HCEC 1CT (cell line): ENCODE measurements around the gene ZFYVE21.
A peak's percentile ranks its signal among the peaks of the same experiment; 100 is the strongest.

Source experiments
- DNase-seq: peaks from one replicate; pipeline ENCODE4 v3.0.0-alpha.2; 2017

The ZFYVE21 gene

DNA sequence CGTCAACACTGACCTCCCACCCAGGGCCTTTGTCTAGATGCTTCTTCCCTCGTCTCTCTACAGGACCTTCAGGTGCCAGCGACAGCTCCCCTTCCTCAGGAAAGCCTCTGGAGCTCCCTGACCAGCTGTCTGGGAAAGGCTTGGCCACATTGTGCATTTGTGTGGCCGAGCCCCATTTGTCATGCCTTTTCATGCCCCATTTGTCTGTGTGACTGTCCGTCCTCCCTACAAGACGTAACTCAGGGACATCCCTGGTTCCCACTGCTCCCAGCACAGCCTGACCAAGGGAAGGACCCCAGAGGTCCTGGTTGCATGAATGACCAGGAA is 23.8 kb downstream of the ZFYVE21 start:
- no peak for DNase-seq

DNA sequence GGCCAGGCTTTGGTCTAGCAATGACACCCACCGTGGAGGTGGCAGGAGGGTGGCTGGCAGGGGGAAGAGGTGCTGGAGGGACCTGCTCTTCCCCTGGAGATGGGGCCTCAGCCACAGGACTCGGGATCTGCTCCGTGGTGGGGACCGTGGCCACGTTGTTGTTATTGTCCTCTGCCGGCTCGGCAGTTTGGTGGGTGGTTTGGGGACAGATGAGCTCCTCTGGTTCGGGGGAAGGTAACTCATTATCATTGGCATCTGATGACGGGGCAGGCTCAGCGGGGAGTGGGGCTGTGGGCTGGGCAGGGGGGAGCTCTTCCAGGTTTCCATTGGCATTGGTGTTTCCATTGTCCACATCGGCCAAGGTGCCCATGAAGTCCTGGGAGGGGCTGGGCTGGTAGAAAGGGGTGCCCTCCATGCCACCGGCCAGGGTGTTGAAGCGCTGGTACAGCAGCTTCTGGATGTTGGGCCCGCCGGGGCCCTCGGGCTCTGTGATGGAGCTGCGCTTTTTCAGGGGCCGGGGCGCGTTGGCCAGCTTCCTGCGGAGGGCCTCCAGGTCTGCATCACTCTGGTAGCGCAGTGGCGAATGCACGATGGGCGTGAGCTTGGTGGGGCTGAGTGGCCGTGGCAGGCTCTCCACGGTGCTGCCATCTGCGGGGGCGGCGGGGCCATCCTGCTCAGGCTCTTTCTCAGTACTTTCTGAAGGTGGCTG is 24.3 kb downstream of the ZFYVE21 start:
- DNase-seq: no peak

DNA sequence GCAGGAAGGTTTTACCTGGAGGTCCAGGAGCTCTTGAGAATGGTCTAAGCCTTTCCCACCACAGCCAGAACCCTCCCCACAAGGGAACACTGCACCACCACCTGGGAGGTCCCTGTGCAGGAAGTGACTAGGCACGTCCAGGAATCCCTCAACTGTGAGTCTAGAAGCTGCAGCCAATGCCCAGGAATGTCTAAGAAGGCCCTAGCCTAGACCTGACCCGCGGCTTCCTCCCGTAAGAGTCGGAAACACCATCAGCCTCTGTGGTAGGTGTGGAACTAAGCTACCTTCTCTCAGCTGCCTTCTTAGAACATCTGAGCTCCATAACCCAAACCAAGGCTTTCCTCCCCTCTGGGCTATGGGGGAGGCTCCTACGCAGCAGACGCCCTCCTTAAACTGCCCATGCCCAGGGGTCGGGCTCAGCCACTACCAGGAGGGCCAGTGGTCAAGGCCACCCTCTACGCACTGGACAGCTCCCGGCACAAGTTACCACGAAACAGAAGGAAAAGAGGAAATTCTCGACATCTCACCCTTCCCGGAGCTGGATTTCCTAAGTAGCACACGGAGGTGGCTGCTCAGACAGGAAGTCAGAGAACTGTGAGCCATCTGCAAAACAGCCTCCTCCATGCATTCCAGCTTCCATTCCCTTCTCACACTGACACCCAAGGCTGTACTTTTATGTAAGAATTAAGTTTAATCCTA is 25.5 kb downstream of the ZFYVE21 start:
- DNase-seq: no peak

DNA sequence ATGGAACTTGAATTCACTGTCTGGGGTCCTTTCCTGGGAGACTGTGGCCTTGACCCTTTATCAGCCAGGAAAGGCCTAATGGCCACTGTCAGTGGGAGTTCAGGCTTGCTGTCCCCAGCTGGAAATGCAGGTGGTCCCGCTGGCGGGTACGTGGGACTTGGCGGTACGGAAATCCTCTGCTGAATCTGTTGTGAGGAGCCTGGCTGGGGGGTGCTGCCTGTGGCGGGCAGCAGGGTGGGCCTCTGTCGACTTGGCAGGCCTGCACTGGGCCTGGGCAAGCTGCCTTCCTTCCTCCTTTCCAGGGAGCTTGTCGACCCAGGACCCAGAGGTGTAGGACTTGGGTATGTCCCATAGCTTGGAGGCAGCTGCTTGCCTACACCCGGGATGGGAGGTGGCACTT is 26.3 kb downstream of the ZFYVE21 start:
- no peak for DNase-seq

DNA sequence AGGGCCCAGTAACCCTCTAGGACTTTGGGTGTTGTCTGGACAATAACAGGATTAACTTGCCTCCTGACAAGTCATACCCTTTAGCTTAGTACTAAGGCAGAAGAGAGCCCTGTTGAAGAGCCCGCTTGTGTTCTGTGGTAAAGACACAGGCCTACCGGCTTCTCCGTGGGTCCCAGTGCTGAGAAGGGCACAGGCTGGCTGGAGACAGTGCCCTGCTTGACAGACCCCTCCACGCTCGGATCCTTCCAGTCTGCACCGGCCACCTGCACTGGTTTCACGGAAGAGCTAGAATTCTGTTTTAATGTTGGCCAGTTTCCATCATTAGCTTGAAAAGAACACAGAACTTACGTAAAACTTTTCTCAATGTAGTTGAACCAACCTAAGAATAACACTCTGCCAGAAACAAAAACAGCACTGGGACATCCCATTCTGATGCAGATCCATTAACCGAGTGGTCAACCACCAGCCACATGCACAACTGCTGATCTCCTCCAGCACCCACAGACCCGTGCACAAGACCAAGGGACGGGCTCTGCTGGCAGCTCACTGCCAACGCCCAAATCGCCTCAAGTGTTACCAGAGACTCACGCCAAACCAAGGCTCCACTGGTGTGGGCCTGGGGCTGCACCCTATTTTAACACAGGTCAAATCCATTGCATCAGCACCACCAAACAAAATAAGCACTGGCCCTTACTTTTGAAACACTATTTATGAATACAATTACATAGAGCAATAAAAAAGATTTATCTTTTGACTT is 27.1 kb downstream of the ZFYVE21 start:
- DNase-seq: no peak

DNA sequence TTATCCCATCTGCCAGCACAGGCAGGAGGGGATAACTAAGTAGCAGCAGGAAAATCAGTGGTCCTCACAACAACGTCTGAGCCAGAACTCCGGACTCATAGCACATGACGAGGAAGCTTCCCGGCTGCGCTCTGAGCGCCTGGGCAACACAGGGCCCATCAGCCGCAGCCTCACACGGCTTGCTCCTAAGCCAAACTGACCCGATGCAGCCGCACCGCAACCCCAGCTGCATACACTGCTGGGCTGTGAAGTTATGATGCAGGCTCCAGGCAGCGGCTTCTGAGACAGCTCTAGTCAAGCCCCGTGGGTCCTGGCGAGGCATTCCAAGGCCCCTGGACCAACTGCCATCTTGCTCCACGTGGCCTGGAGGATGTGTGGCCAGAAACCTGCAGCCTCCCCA is 28.1 kb downstream of the ZFYVE21 start:
- DNase-seq: no peak

DNA sequence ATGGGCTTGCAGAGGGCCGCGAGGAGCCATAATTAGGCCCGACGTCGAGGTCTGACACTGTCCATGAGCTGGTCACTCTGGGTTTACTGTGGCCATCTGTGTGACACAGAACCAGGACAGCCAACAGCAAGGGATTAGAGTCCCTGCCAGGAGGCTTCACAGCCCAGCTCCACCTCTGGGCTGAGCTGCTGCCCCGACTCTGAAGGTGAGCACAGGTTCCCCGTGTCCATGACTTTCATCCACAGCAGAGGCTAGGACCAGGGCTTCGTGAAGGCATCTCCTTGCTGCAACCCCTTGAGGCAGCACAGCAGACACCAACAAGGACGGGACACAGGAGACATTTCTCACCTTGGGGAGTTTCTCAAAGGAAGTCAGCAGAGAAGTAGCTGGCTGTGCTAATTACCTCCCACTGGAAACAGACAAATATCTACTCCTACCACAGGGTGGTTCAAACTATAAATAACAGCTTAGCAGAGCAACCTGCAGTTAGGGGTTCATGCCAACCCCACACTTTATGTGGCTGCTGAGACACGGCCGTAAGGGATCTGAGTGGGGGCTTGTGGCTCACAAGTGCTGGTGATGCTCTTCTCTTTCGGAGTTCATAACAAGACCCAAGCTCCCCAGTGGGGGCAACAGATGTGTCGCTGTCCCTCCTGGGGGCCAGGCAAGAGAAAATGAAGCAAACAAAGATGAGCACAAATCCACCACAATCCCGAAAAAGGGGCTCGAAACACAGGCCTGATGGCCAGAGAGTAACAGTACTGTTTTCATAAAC is 29.2 kb downstream of the ZFYVE21 start:
- no peak for DNase-seq

DNA sequence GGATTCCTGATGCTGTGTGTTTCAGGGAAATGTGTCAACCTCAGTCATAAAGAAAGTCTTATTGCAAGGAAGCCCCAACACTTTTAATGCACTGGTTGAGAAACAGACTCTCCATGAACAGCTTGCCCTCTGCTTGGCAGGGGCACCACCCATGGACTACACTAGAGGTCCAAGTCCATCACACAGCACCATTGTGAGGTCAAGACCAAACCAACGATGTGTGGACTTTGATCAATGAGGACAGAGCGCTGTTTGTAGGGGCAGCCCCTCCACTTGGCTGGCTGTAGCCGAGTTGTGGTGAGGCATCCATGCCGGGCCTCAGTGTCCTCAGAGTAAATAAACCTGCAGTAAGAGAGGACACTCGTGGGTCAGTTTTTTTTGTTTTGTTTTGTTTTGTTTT is 29.8 kb downstream of the ZFYVE21 start:
- no peak for DNase-seq

DNA sequence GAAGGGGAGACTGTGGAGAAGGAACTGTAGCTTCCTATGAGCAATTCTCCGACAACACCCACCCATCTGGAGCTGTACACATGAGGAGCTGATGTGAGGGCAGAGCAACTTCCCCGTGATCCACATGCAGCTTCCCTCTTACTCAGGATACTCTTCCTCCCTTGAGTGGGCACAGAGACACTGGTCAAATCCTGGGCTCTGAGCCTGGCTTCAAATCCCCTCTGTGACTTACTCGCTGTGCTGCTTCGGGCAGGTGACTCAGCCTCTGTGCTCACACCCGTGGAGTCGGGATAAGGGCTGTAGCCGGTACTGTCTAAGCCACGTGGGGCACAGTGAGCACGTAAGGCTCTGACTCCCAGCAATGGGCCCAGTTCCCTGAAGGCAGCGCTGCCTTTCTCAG is 31.1 kb downstream of the ZFYVE21 start:
- DNase-seq: peak; percentile 25

DNA sequence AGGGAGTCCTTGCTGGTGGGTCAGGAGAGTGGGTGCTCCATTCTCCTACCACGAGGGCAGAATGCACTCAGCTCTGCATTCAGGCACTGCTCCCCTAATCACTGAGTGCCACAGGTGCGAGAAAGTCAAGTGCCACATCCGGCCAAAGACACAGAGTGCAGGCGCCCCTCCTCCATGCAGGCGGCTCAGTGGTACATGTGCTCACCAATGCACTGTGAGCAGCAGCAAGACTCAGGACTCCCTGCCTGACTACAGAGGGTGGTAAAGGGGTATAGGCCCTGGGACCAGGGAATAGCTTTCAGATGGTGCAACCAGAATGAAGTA is 32.9 kb downstream of the ZFYVE21 start:
- no peak for DNase-seq

DNA sequence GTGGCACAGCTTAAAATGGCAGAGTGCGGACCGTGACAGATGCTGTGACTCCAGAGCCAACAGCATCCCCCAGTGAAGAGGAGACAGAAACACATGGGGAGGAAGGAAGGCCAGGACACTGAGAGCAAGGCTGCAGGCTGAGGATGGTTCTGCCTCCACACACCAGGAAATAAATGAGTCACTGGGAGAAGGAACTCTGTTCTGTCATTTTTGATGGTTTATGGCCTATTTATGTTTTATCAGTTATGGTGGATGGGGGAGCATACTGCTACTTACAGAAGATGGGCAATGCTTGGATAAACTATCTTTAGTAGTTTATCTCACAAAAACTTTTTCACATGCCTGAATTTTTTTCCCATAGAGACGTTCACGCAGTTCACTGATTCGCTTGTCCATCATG is 33.8 kb downstream of the ZFYVE21 start:
- DNase-seq: no peak

DNA sequence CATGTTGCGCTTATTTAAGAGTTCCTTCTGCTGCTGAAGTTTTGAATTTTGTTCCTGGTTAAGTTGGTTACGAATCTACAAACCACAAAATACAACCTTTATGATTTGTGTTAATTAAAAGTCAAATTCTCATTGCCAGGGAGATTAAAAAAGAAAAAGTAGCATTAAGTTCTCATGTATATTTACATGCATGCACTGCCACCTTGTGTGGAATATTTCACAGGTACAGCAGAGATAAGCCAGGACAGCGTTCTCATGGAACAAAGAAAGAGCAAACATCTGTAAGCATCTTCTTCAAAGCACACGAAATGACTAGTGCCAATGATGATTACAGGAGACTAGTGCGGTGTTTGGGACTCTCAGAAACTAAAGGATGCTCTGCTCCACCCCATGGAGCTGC is 34.2 kb downstream of the ZFYVE21 start:
- DNase-seq: no peak

DNA sequence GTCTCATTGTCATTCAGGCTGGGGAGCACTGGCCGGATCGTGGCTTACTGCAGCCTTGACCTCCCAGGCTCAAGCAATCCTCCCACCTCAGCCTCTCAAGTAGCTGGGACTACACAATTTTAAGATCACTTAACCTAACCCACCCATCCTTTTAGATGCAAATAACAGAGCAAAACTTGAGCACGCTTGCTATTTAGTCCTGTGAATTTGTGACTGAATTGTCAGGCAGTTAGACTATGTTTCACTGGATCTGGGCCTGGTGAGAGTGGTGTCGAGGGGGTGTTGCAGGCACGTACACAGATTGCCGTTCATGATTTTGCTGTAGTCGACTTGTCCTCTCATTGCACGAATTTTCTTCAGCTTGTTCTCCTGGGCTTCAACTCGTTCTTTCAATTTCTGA is 38.2 kb downstream of the ZFYVE21 start:
- no peak for DNase-seq

DNA sequence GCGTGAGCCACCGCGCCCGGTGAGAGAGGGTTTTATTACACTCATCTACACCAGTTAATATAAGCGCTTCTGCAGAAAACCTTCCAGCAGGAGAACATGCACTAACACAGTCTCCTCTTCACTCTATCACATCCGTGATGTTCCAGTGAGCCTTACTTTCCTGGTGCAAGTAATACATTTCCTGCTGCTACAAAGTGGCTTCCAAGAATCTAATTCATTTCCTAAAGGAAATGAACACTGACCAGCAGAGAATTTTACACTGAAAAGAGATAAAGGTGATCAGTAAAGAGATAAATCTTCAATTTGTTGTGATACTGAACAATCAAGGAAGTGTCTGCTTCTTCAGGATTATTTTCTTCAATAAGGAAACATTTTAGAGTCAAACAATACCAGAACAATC is 39.5 kb downstream of the ZFYVE21 start:
- DNase-seq: no peak

DNA sequence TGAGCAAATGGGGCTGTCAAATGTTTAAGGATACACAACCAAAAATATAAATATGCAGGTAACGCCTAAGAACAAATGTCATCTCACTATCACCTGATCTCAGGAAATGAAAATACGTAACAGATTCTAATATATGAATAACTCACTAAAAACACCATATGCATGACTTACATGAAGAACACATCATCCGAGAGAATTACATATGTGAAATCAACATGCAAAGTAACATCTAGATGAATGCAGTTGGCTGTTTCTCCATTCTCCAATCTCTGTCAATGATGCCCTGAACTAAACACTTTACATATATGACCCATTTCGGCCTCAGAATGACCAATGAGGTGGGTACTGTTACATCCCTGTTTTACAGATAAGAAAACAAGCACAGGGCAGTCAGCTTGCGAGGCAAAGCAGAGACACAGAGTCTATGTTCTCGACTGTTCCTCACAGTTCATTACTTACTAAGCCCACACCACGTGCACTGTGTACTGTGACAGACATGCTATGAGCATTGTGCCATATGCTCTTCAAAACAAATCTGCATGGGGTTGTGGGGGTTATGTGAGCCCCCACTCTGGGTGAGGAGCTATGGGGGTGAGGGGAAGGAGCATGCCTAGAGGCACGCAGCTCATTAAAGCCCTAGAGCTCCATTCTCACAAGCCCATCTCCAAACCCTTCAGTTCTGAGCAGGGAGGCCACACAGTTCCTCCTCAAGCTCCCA is 42.6 kb downstream of the ZFYVE21 start:
- no peak for DNase-seq

DNA sequence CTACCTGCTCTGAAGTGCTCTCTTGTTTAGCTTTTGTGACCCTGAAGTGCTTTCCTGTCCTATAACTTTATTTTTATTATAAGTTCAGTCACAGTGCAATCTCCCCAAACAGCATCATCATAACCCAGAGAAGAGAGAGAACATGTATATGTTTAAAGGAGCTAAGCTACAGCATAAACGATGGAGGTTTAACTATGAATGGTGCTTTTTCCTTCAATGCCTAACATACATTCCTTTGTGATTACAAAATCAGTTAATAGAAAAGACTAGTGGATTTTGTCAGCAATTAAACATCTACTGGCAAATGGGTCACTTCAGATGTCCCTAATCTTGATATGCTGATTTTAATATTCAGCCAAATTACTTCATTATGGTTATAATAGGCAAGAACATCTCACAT is 46.4 kb downstream of the ZFYVE21 start:
- no peak for DNase-seq

DNA sequence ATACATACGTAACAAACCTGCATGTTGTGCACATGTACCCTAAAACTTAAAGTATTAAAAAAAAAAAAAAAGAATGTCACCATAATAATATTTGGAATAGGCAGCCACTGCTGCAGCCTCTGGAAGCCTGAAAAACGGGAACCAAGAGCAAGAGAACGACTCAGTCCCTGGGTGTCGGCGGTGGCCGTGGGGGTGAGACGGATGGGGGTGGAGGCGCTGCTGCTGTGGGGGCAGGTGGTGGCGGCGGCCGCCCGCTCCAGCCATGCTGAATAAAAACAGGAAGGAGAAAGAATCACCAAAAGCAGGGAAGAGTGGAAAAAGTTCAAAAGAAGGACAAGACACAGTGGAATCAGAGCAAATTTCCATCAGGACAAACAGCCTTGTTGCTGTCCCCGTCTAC is 46.9 kb downstream of the ZFYVE21 start:
- no peak for DNase-seq

DNA sequence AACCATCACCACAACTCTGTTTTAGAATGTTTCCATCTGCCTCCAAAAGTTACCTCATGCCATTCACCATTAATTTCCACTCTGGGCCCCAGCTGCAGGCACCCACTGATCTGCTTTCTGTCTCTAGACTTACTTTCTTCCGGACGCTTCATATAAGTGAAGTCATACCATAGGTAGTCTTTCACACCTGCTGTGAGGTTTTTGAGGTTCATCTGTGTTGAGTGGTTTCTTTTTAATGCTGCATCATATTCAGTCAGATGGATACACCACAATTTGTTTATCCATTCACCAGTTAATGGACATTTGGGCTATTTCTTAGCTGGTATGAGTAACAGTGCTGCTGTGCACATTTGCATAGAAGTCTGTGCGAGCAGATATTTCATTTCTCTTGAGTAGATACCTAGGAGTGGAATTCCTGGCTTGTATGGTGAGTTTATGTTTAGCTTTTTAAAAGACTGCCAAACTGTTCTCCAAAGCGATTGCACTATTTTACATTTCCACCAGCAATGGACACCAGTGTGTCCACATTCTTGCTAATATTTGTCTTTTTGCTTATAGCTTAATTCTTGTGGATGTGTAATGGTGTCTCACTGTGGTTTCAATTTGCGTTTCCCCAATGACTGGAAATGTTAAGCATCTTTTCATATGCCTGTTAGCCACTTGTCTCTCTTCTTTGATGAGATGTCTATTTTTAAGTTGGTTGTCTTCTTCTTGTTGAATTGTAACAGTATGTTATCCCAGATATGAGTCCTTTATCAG is 48.3 kb downstream of the ZFYVE21 start:
- DNase-seq: no peak

DNA sequence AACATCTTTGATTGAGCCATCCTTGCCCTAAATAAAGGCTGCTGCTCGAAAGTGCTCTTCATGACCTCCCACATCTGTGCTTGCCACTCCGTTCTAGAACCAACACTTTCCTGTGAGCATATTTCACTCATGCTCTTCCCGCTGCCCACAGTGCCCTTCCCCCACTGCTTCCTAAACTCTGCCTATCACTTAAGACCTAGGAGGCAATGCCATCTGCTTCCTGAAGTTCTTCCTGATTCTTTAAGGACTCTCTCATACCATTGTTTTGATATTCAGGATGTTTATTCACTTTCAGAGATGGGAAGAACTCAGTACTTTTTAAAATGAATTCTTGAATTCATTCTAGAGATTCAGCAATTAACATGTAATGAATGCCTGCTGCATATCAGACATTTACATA is 49.9 kb downstream of the ZFYVE21 start:
- DNase-seq: no peak

DNA sequence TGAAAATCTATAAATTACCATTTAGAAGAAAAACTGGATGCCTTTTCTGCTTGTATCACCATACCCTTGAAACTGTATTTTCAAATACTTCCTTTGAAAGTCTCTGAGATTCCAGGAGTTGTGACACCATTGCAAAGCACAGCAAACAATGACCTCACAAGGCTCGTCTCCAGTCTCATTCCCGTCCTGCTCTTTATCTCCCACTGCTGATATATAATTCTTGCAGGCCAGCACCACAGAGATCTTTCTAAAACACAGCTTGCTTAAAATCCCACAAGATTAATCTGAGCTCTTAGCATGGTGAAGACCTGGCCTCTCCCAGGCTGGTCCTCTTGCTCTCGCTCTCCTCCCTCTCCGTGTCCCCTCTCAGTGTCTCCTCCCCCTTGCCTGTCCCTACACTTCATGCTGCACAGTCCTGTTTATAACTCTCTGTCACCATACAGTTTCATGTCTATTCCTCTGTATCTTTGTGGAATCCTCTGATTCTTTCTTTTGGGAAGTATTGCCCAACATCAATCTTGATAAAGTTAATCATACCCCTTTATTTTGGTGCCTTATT is 51.8 kb downstream of the ZFYVE21 start:
- DNase-seq: no peak

DNA sequence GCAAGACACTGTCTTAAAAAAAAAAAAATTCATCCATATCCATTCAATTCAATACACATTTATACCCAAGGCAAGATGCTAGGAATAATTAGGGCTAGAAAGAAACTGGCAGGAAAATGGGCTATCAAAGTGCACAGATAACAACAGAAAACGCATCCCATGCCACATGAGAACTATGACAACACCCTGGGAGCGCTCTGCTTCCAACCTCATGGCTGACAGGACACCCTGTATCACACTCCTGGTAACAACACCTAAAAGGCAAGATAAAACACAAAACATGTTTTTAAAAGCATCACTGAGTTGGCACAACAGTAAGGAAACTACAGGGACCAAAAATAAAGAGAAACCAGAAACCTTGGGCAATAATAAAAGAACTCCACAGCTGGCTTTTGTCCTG is 54.9 kb downstream of the ZFYVE21 start:
- no peak for DNase-seq

DNA sequence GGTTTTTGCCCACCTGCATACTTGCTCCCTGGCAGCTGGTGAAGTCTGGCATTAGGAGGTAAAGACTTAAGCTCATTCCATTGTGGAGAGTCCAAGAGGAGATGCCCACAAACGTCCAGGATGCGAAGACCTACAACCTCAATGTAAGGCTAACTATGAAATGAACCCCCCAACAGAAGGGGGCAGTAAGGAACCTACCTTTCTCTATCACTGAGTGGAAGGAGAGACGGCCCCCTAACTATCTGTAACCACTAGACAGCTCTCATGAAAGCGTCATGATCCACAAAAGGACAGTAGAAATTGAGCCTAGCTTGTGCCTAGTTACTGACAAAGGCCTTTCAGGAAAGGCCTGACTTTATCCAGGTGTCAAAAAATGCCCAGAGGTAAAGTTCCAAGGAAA is 55.3 kb downstream of the ZFYVE21 start:
- no peak for DNase-seq
